HepG2 (cell line): ENCODE data around the gene PLEKHA8. TPM values are rescaled to one million over a fixed set of nuclear protein-coding genes. Genes with fewer than 3 reads are reported as not detected.

Experiments
- BCL6 ChIP-seq: IDR thresholded peaks from 2 replicates; pipeline ENCODE4 v1.6.1; 2016; ENCODE audit warnings: missing genetic modification reagents, missing compliant biosample characterization
- CTCF ChIP-seq: sonication (generic); formaldehyde crosslinking; IDR thresholded peaks from 2 replicates; pipeline ENCODE4 v1.5.0; 2020; ENCODE audit warnings: mild to moderate bottlenecking, missing genetic modification reagents, moderate library complexity
- DR1 ChIP-seq: sonication (generic); formaldehyde crosslinking; IDR thresholded peaks from 2 replicates; pipeline ENCODE4 v1.8.0; 2021; ENCODE audit warnings: mild to moderate bottlenecking, missing genetic modification reagents, inconsistent platforms
- HES4 ChIP-seq: sonication (generic); formaldehyde crosslinking; IDR thresholded peaks from 2 replicates; pipeline ENCODE4 v1.9.0; 2021; ENCODE audit warnings: mild to moderate bottlenecking, missing genetic modification reagents, borderline replicate concordance
- HNF4A ChIP-seq: sonication (generic); formaldehyde crosslinking; IDR thresholded peaks from 2 replicates; pipeline ENCODE4 v1.4.0; 2020; ENCODE audit warnings: missing genetic modification reagents
- NBN ChIP-seq: fragments of 450-650 bp; conservative IDR thresholded peaks from 2 replicates; pipeline ENCODE4 v1.6.1; 2017
- NKX3-1 ChIP-seq: sonication (generic); formaldehyde crosslinking; IDR thresholded peaks from 2 replicates; pipeline ENCODE4 v1.5.0; 2020; ENCODE audit warnings: missing genetic modification reagents
- PAXIP1 ChIP-seq: sonication (generic); formaldehyde crosslinking; conservative IDR thresholded peaks from 2 replicates; pipeline ENCODE4 v1.4.0; 2020; ENCODE audit warnings: mild to moderate bottlenecking, missing genetic modification reagents, moderate library complexity
- PITX1 ChIP-seq: sonication (generic); formaldehyde crosslinking; IDR thresholded peaks from 2 replicates; pipeline ENCODE4 v1.5.1; 2020; ENCODE audit warnings: mild to moderate bottlenecking, missing genetic modification reagents
- RARA ChIP-seq: IDR thresholded peaks from 2 replicates; pipeline ENCODE4 v1.6.1; 2016; ENCODE audit warnings: missing genetic modification reagents, missing compliant biosample characterization
- SKIL ChIP-seq: sonication (generic); formaldehyde crosslinking; IDR thresholded peaks from 2 replicates; pipeline ENCODE4 v1.8.0; 2022; ENCODE audit warnings: missing genetic modification reagents, mild to moderate bottlenecking, moderate library complexity, borderline replicate concordance
- SMAD3 ChIP-seq: sonication (generic); formaldehyde crosslinking; IDR thresholded peaks from 2 replicates; pipeline ENCODE4 v1.4.0; 2020; ENCODE audit warnings: missing genetic modification reagents
- SMARCE1 ChIP-seq: fragments of 450-650 bp; IDR thresholded peaks from 2 replicates; pipeline ENCODE4 v1.6.1; 2017; ENCODE audit warnings: borderline replicate concordance
- TBP ChIP-seq: sonication (generic); formaldehyde crosslinking; IDR thresholded peaks from 2 replicates; pipeline ENCODE4 v1.5.0; 2020; ENCODE audit warnings: missing genetic modification reagents
- TP53 ChIP-seq: sonication (generic); formaldehyde crosslinking; conservative IDR thresholded peaks from 2 replicates; pipeline ENCODE4 v1.4.0; 2020; ENCODE audit warnings: missing genetic modification reagents
- YY1 ChIP-seq: IDR thresholded peaks from 2 replicates; pipeline ENCODE4 v1.6.1; 2011; ENCODE audit warnings: low read length, low read depth, moderate library complexity, mild to moderate bottlenecking; ENCODE audit not compliant: insufficient read depth, insufficient replicate concordance
- ZNF513 ChIP-seq: sonication (generic); formaldehyde crosslinking; conservative IDR thresholded peaks from 2 replicates; pipeline ENCODE4 v1.5.0; 2020; ENCODE audit warnings: missing genetic modification reagents
- ZNF558 ChIP-seq: sonication (generic); formaldehyde crosslinking; IDR thresholded peaks from 2 replicates; pipeline ENCODE4 v1.9.0; 2022; ENCODE audit warnings: mild to moderate bottlenecking, missing genetic modification reagents, borderline replicate concordance
- polyA plus RNA-seq, 8 experiments: library from polyadenylated mRNA; depleted of rRNA in 3 of 8; stranded (reverse) in 7 of 8; unstranded in 1 of 8; fragments of >200 nt; fragmentation: Illumina TruSeq in 4 of 8; extraction: Trizol in 4 of 8; gene quantifications; 2 replicates each; pipeline versions ENCODE4 v1.2.1 to v1.2.3, GENCODE V29; 2011 to 2016; ENCODE audit warnings: low read depth in 4 of 8, missing spikeins in 1 of 8, mixed read lengths in 1 of 8; ENCODE audit not compliant: insufficient read depth in 1 of 8
- total RNA-seq, 5 experiments: library from RNA; depleted of rRNA; stranded (reverse); fragments of >200 nt; fragmentation: Illumina TruSeq; extraction: Trizol; gene quantifications; 2 replicates each; pipeline ENCODE4 v1.2.3, GENCODE V29; 2016; ENCODE audit warnings: low read depth in 1 of 5

PLEKHA8 gene
- total and polyA plus RNA-seq, 2 of the 13 experiments (the other 11 are each of a cell fraction or from before 2014, with no cell fraction given): 12.5 to 26.4 TPM

- TF ChIP-seq SKIL (CRISPR knock-in tag): peak; percentile 76
- TF ChIP-seq TP53 (CRISPR knock-in tag): no peak
- 0 out of 2 replicates have a peak, but pooled peaks have one; percentile 25 for TF ChIP-seq PAXIP1 (CRISPR knock-in tag)
- no peak for TF ChIP-seq SMAD3
- no peak for TF ChIP-seq SMARCE1
- TF ChIP-seq HNF4A (CRISPR knock-in tag): peak; percentile 73
- TF ChIP-seq YY1: no peak
- no peak for TF ChIP-seq NBN
- peak; percentile 89 for TF ChIP-seq RARA (CRISPR knock-in tag)
- no peak for TF ChIP-seq ZNF513
- TF ChIP-seq NKX3-1 (CRISPR knock-in tag): no peak
- TF ChIP-seq TBP (CRISPR knock-in tag): no peak
- TF ChIP-seq HES4 (CRISPR knock-in tag): no peak
- TF ChIP-seq CTCF (CRISPR knock-in tag): peak; percentile 68
- no peak for TF ChIP-seq ZNF558
- TF ChIP-seq PITX1: peak; percentile 31; the same call in 1 of the 2 replicates
- TF ChIP-seq BCL6 (CRISPR knock-in tag): peak; percentile 76
- no peak for TF ChIP-seq DR1 (CRISPR knock-in tag)
Measured at GRCh38 chr7:30159698-30160143, 131.5 kb downstream of the PLEKHA8 start (continued).
